Measurements from ENCODE around the gene TNNT3. TPM values are rescaled to one million over a fixed set of nuclear protein-coding genes. Genes with fewer than 3 reads are reported as not detected.

TNNT3 gene
- total RNA-seq, 2 donors from 2014 or later, result not detected

GRCh38 chr11:1923201-1923956 is 3.9 kb downstream of the TNNT3 start:
- Mint-ChIP-seq H3K36me3 (ENCODE audit: low read depth) (no peaks in the 10 kb centered on the region), H3K4me3 (no peak overlapping the region), H3K9me3 (no peaks in the 10 kb centered on the region), H3K4me1 (no peaks in the 10 kb centered on the region), H3K27ac (no peak overlapping the region), H3K27me3 (ENCODE audit: insufficient read depth) (no peaks in the 10 kb centered on the region)
- WGBS, 2 experiments (ENCODE audit: insufficient coverage in 1 of 2, insufficient read length in 1 of 2), result 91 to 97% methylated on average over 11 to 22 of the region's 22 CpGs
- Histone ChIP-seq H3K27me3 (ENCODE audit: control insufficient read depth, insufficient read depth, low read length, poor library complexity, severe bottlenecking) (no peaks in the 10 kb centered on the region), H3K9me3 (ENCODE audit: control insufficient read depth, low read length) (no peaks in the 10 kb centered on the region), H3K9ac (ENCODE audit: extremely low read depth, low read length, poor library complexity, severe bottlenecking) (no peak overlapping the region), H3K4me3 (ENCODE audit: low read length) (no peak overlapping the region), H3K4me1 (ENCODE audit: control insufficient read depth, insufficient read depth, low read length) (no peaks in the 10 kb centered on the region), H3K36me3 (ENCODE audit: control insufficient read depth, insufficient read depth, low read length) (no peaks in the 10 kb centered on the region), H3K27ac (ENCODE audit: low read depth, low read length) (no peak overlapping the region)
- TF ChIP-seq CTCF (conservative IDR thresholded peaks at IDR 0.05), result no peak
- no peak for DNase-seq

- H3K36me3 Mint-ChIP-seq (ENCODE audit: low read depth), result no peaks in the 10 kb centered on the region
- H3K36me3 ChIP-seq (ENCODE audit: control insufficient read depth, insufficient read depth, low read length), result no peaks in the 10 kb centered on the region
- H3K27ac ChIP-seq (ENCODE audit: low read depth, low read length), result no peak overlapping the region
- H3K9me3 ChIP-seq (ENCODE audit: control insufficient read depth, low read length), result no peaks in the 10 kb centered on the region
- H3K27me3 ChIP-seq (ENCODE audit: control insufficient read depth, insufficient read depth, low read length, poor library complexity, severe bottlenecking), result no peaks in the 10 kb centered on the region
- WGBS, 2 experiments (ENCODE audit: insufficient coverage in 1 of 2, insufficient read length in 1 of 2), result 95 to 96% methylated on average over 17 of the region's 17 CpGs
- no peak for DNase-seq
- H3K4me3 ChIP-seq (ENCODE audit: low read length), result no peak overlapping the region
- no peak overlapping the region for H3K9ac ChIP-seq (ENCODE audit: extremely low read depth, low read length, poor library complexity, severe bottlenecking)
- no peaks in the 10 kb centered on the region for H3K27me3 Mint-ChIP-seq (ENCODE audit: insufficient read depth)
- no peaks in the 10 kb centered on the region for H3K4me1 Mint-ChIP-seq
- H3K27ac Mint-ChIP-seq, result no peak overlapping the region
- H3K9me3 Mint-ChIP-seq, result no peaks in the 10 kb centered on the region
- no peaks in the 10 kb centered on the region for H3K4me1 ChIP-seq (ENCODE audit: control insufficient read depth, insufficient read depth, low read length)
- no peak for TF ChIP-seq CTCF (conservative IDR thresholded peaks at IDR 0.05)
- no peak overlapping the region for H3K4me3 Mint-ChIP-seq
These were observed 4.7 kb downstream of the TNNT3 start for GRCh38 chr11:1924181-1924580.

DNA sequence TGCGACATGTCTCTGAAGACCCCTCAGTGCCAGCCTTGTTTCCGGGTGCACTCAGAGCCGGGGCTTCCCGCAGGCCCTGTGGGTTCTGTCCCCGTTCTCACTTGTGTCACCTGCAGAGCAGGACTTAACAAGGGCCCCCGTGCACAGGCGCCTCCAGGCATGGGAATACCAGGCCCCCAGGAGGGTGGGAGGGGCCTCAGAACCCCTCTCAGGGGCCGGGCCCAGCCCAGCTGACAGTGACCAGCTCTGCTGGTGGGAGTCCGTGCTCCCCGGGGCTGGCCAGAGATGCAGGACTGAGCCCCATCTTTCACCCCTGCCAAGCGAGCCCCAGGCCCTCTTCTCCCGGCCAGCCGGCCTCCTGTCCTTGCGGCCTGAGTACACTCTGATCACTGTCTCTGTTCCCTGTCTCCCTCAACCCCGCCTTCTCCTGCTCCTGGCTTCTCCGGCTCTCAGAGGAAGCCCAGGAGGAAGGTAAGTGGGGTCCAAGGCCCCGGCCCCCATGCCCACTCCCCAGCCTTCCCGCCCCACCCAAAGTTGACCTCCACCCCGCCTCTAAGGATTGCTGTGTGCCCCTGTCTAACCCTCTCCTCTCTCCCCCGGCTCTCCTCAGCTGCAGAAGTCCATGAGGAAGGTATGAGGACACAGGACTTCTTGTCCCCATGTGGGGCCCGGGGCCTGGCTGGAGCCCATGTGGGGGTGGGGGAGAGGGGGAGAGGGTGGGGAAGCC is 5.3 kb downstream of the TNNT3 start:
- H3K4me1 ChIP-seq (ENCODE audit: control insufficient read depth, insufficient read depth, low read length), result no peaks in the 10 kb centered on the region
- no peak overlapping the region for H3K9ac ChIP-seq (ENCODE audit: extremely low read depth, low read length, poor library complexity, severe bottlenecking)
- H3K27ac ChIP-seq (ENCODE audit: low read depth, low read length), result no peak overlapping the region
- H3K4me3 ChIP-seq (ENCODE audit: low read length), result no peak overlapping the region
- H3K4me1 Mint-ChIP-seq, result no peaks in the 10 kb centered on the region
- H3K4me3 Mint-ChIP-seq, result no peak overlapping the region
- DNase-seq, result no peak
- 72 to 92% methylated on average over 6 to 21 of the region's 21 CpGs for WGBS, 2 experiments (ENCODE audit: insufficient coverage in 1 of 2, insufficient read length in 1 of 2)
- H3K27me3 ChIP-seq (ENCODE audit: control insufficient read depth, insufficient read depth, low read length, poor library complexity, severe bottlenecking), result no peaks in the 10 kb centered on the region
- TF ChIP-seq CTCF (conservative IDR thresholded peaks at IDR 0.05), result no peak
- H3K27ac Mint-ChIP-seq, result no peak overlapping the region
- H3K9me3 Mint-ChIP-seq, result no peaks in the 10 kb centered on the region
- no peaks in the 10 kb centered on the region for H3K36me3 ChIP-seq (ENCODE audit: control insufficient read depth, insufficient read depth, low read length)
- no peaks in the 10 kb centered on the region for H3K9me3 ChIP-seq (ENCODE audit: control insufficient read depth, low read length)
- H3K36me3 Mint-ChIP-seq (ENCODE audit: low read depth), result no peaks in the 10 kb centered on the region
- no peaks in the 10 kb centered on the region for H3K27me3 Mint-ChIP-seq (ENCODE audit: insufficient read depth)

Measured in endodermal cell (in vitro differentiated cells).